Activated CD4-positive, alpha-beta T cell treated with anti-CD3 and anti-CD28 coated beads, Interleukin-2, amount 10 ng/mL, durations not matched to agents 24 days and 14 days (primary cell): ENCODE measurements around the gene SFRP4. TPM values are rescaled to one million over a fixed set of nuclear protein-coding genes. Genes with fewer than 3 reads are reported as not detected.

Source experiments
- DNase-seq: peaks from one replicate; pipeline ENCODE4 v3.0.0; 2022
- H3K27ac Mint-ChIP-seq: one replicate; pipeline ENCODE4 v1.8.0; 2022; ENCODE audit warnings: mild to moderate bottlenecking, mixed read lengths
- H3K27me3 Mint-ChIP-seq: one replicate; pipeline ENCODE4 v1.8.0; 2022; ENCODE audit warnings: mixed read lengths
- H3K36me3 Mint-ChIP-seq: one replicate; pipeline ENCODE4 v1.8.0; 2022; ENCODE audit warnings: low read depth, mild to moderate bottlenecking, mixed read lengths
- H3K4me1 Mint-ChIP-seq: one replicate; pipeline ENCODE4 v1.8.0; 2021; ENCODE audit warnings: mixed read lengths
- H3K4me3 Mint-ChIP-seq: one replicate; pipeline ENCODE4 v1.8.0; 2022; ENCODE audit warnings: mild to moderate bottlenecking, moderate library complexity, mixed read lengths
- H3K9me3 Mint-ChIP-seq: one replicate; pipeline ENCODE4 v1.8.0; 2021; ENCODE audit warnings: mixed read lengths
- intact Hi-C: fragments of 100-400 bp; cut with micrococcal nuclease; formaldehyde crosslinking; loops from one replicate; pipeline ENCODE4 v1.15.1; 2023
- total RNA-seq: library from RNA; stranded (reverse); gene quantifications from 2 replicates; pipeline ENCODE4 v1.2.3, GENCODE V29; 2022

Gene SFRP4
- total RNA-seq, 1 donor from 2014 or later: not detected

DNA sequence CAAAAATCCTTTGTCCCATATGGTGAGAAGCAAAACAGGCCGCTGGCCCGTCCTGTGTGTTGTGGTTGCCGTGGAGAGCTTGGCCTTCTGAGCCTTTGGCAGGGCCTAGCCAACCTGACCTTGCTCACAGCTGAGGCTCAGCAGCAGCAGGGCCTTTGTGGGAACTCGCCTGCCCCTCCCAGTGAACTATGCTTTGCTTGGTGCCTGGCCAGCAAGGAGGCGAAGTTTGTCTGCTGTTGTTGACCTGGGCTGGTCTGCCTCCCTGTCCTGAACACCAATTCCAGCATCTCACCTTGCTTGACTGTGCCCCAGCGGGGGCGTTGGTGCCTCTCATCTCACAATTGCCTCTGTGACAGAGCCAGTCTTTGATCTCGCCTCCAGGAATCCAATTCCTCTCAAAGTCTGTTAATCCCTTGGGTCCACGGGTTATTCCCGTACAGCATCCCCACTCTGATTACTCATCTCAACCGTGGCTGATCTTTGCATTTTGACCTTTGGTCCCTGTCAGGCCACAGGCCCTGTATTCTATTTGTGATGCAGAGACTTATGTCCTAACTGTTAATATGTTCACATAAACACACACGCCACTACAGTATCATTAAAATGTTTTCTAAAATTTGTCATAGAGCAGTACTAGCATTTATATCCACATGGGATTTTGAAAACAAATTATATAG, 26.5 kb upstream of the SFRP4 start:
- H3K27ac Mint-ChIP-seq: no peak overlapping the region
- no peak overlapping the region for H3K4me3 Mint-ChIP-seq
- no peaks in the 10 kb centered on the region for H3K27me3 Mint-ChIP-seq
- H3K9me3 Mint-ChIP-seq: no peaks in the 10 kb centered on the region
- intact Hi-C loops: no loop called here
- H3K4me1 Mint-ChIP-seq: no peaks in the 10 kb centered on the region
- H3K36me3 Mint-ChIP-seq: no peaks in the 10 kb centered on the region
- no peak for DNase-seq

DNA sequence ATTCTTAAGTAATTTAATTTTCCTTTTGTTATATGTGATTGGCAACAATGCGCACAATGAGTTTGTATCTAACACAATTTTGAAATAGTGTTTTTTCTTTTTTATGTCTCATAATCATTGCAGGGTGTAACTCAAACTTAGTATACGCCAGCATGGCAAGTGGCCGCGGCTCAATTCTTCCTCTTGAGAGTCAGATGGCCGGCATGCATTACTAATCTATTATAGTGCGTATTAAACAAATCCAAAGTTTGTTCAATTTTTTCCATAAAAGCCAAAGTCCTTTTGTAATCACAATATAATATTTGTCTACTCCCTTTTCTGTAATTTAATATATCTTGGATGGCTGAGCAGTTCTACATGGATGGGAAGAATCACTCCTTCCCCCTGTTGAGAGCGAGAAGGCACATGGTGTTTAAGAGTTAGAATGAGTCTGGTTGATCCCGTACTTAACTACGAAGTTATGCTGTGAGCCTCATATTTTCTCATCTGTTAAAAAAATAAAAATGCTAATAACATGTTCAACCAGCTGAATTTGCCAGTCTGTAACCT, 16.5 kb upstream of the SFRP4 start:
- Mint-ChIP-seq H3K4me1 (no peaks in the 10 kb centered on the region), H3K9me3 (no peaks in the 10 kb centered on the region), H3K27ac (no peak overlapping the region)

GRCh38 chr7:37932543-37932942, 15.9 kb upstream of the SFRP4 start:
- Mint-ChIP-seq H3K4me3 (no peak overlapping the region), H3K27me3 (peaks cover 4% of the 10 kb centered on the region), H3K4me1 (no peaks in the 10 kb centered on the region), H3K9me3 (no peaks in the 10 kb centered on the region), H3K27ac (no peak overlapping the region), H3K36me3 (no peaks in the 10 kb centered on the region)
- intact Hi-C loops: no loop called here
- DNase-seq: no peak

More for the DNA sequence above, 16.5 kb upstream of the SFRP4 start:
- DNase-seq: no peak
- Mint-ChIP-seq H3K36me3 (no peaks in the 10 kb centered on the region), H3K27me3 (peaks cover 4% of the 10 kb centered on the region), H3K4me3 (no peak overlapping the region)
- intact Hi-C loops: no loop called here

- Mint-ChIP-seq H3K27ac (no peak overlapping the region), H3K27me3 (no peaks in the 10 kb centered on the region), H3K9me3 (no peaks in the 10 kb centered on the region), H3K4me3 (no peak overlapping the region), H3K36me3 (no peaks in the 10 kb centered on the region), H3K4me1 (no peaks in the 10 kb centered on the region)
- no peak for DNase-seq
- intact Hi-C loops: no loop called here
These were observed 13.8 kb upstream of the SFRP4 start for GRCh38 chr7:37930226-37930948.

GRCh38 chr7:37928878-37929277, 12.3 kb upstream of the SFRP4 start:
- H3K27ac Mint-ChIP-seq: no peak overlapping the region
- no peak for DNase-seq
- intact Hi-C loops: no loop called here

DNA sequence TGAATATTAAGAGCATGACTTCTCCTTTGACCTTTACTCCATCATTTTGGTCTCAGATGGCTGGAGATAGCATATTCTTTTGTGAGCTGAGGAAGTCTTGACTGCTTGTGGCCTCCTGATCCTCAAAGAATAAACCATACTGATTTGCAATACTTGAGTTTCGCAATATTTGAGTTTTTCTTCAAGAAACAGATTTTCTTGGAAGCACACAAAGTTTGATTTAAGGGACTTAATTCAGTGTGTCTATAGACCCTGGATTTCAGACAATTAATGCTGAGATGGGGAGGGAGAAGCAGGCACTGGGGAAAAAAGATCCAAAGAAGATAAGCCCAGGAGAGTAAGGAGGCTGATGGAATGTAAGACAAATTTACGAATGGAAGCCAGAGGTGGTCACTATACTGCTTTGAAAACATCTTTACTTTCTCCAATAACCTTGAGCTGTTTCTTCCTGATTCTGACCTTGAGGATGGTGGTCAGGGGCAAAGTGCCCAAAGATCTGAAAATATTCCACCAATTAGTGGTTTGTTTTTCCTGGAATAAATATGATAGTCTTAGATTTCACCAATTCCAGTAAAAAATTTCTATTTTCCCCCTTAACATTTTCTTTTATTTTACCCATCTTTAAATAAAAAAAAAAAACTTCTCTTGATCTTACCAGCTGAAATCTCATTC, 11.3 kb upstream of the SFRP4 start:
- no peak for DNase-seq
- Mint-ChIP-seq H3K27ac (no peak overlapping the region), H3K4me1 (no peaks in the 10 kb centered on the region), H3K9me3 (no peaks in the 10 kb centered on the region), H3K36me3 (no peaks in the 10 kb centered on the region), H3K27me3 (peaks cover 2% of the 10 kb centered on the region), H3K4me3 (no peak overlapping the region)
- intact Hi-C loops: no loop called here

More at GRCh38 chr7:37928878-37929277, 12.3 kb upstream of the SFRP4 start:
- H3K4me3 Mint-ChIP-seq: no peak overlapping the region
- no peaks in the 10 kb centered on the region for H3K9me3 Mint-ChIP-seq
- H3K4me1 Mint-ChIP-seq: no peaks in the 10 kb centered on the region
- no peaks in the 10 kb centered on the region for H3K27me3 Mint-ChIP-seq
- no peaks in the 10 kb centered on the region for H3K36me3 Mint-ChIP-seq

DNA sequence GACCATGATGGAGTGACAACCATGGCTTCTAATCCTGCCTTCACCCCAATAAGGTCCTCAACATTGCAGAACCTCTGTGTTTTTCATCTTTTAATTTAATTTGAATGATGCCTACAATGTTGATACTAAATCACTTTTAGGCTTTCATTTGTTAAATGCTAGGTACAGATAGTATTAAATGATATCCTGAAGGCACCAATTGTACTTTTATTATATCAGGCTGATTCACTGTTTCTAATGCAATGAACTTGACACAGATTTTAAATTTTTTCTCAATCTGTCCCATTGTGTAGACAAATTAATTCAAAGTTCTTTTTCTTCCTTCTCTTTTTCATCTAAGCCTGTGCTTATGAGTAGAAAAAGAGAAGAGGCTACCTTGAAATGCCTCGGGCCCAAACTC, 9.0 kb upstream of the SFRP4 start:
- Mint-ChIP-seq H3K4me1 (peaks cover 2% of the 10 kb centered on the region), H3K27ac (no peak overlapping the region), H3K27me3 (peaks cover 15% of the 10 kb centered on the region), H3K9me3 (no peaks in the 10 kb centered on the region), H3K36me3 (no peaks in the 10 kb centered on the region), H3K4me3 (no peak overlapping the region)
- intact Hi-C loops: no loop called here
- no peak for DNase-seq

- H3K27ac Mint-ChIP-seq: no peak overlapping the region
- H3K36me3 Mint-ChIP-seq: no peaks in the 10 kb centered on the region
- no peak for DNase-seq
- intact Hi-C loops: no loop called here
- peaks cover 25% of the 10 kb centered on the region for H3K27me3 Mint-ChIP-seq
- no peak overlapping the region for H3K4me3 Mint-ChIP-seq
- H3K9me3 Mint-ChIP-seq: no peaks in the 10 kb centered on the region
- peaks cover 5% of the 10 kb centered on the region for H3K4me1 Mint-ChIP-seq
These were observed 7.9 kb upstream of the SFRP4 start for GRCh38 chr7:37924491-37925041.

DNA sequence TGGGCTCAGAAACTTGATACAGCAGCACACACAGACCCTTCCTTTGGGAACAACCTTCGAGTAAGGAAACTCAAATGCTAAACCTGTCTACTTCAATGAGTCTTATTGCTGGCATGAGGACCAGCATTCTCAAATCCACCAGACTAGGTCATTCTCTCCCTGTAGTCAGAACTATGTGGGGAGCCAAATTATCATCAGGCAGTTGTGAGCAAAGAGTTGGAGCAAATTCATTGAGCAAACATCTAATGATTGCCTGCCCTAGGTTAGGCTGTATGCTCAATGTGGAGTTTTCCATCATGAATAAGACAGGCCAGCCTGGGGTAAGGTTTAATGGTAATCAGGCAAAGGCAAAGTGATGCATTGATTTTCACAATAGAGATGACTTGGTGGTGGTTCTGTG, 7.4 kb upstream of the SFRP4 start:
- peaks cover 31% of the 10 kb centered on the region for H3K27me3 Mint-ChIP-seq
- no peaks in the 10 kb centered on the region for H3K9me3 Mint-ChIP-seq
- intact Hi-C loops: no loop called here
- no peak overlapping the region for H3K27ac Mint-ChIP-seq
- no peak overlapping the region for H3K4me3 Mint-ChIP-seq
- no peaks in the 10 kb centered on the region for H3K36me3 Mint-ChIP-seq
- H3K4me1 Mint-ChIP-seq: peaks cover 5% of the 10 kb centered on the region
- DNase-seq: no peak

DNA sequence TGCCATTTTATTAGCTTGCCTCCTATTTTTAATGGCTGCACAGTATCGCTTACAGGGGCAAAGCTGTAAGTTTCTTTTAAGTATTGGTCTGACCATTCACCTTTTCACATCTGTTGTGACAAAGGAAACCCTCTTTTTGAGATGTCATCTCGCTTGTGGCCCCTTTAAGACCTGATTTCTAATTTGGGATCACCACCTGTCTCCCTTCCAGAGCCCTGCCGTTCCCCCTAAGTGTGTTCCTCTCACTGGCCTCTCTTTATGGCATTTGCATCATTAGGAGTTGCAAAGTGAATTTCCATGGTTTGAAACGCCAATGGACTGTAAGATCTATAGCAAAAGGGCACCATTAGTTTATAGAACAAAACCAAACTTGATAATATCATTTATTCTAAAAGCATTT, 5.3 kb upstream of the SFRP4 start:
- Mint-ChIP-seq H3K27me3 (peaks cover 50% of the 10 kb centered on the region), H3K9me3 (no peaks in the 10 kb centered on the region), H3K27ac (no peak overlapping the region), H3K4me3 (no peak overlapping the region), H3K36me3 (no peaks in the 10 kb centered on the region), H3K4me1 (peaks cover 9% of the 10 kb centered on the region)
- intact Hi-C loops: no loop called here
- DNase-seq: no peak

DNA sequence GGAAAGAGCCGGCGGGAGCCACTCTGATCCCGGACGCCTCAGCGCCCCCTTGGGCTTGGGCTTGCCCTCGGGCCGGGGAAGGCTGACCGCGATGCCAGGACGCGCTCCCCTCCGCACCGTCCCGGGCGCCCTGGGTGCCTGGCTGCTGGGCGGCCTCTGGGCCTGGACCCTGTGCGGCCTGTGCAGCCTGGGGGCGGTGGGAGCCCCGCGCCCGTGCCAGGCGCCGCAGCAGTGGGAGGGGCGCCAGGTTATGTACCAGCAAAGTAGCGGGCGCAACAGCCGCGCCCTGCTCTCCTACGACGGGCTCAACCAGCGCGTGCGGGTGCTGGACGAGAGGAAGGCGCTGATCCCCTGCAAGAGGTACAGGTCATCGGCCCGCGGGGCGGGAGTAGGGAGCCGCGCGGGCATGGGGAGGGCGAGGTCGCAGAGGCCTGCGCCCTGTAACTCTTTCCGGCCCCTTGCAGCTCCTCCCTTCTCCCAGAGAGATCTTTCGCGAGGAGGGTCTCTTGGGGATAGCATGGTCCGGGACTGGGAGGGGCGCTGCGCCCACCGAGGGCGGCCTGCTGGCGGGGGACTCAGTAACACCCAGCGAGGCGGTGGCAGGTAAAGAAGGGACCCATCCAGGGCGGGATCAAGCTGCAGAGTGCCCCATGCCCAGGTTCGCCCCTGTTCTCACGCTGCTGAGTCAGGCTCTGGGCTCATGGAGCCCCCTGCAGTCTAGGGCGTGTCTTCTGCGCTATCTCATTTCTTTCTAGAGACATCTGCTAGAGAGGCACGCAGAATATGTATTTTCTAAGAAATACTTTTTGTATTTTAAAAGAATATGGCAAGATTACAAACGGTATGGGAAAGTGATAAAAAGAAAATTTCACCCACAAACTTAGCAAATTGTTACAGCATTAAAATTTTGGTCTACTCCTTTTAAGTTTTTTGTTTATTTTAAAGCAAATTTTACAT, 4.5 kb upstream of the SFRP4 start:
- peaks cover 9% of the 10 kb centered on the region for H3K4me1 Mint-ChIP-seq
- peak overlapping the region; percentile 65 for H3K4me3 Mint-ChIP-seq
- intact Hi-C loops: no loop called here
- no peaks in the 10 kb centered on the region for H3K36me3 Mint-ChIP-seq
- no peaks in the 10 kb centered on the region for H3K9me3 Mint-ChIP-seq
- H3K27me3 Mint-ChIP-seq: peaks cover 55% of the 10 kb centered on the region
- no peak for DNase-seq
- H3K27ac Mint-ChIP-seq: no peak overlapping the region

DNA sequence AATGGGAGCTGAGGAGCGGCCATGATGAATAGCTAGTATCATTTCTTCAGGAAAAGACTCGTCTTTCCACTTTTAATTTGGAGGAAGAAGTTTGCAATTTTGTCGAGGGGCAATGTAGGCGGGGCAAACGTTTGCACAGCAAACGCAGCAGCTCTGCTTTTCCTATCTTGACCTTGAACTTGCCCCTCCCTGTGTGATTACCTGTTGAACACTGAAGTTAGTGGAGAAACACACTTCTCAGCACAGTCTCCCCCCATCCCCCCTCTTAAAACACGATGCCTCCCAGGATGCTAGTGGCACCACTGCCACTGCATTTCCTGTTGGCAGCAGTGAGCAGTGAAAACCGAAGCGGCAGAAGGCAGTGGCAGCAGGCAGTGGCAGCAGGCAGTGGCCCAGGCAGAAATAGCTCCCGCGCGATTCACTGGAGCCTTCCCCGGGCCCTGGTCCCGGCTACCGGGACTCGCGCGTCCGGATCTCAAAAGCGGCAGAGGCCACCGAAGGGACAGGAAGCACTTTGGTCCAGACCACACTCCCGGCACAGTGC, 3.8 kb upstream of the SFRP4 start, which contains the start of gene EPDR1:
TSS of gene EPDR1 (plus strand) at position 336 of the 544 bp plus-strand sequence. CDS start 300 bp downstream, outside the sequence.
- peak; percentile 57 for DNase-seq
- no peaks in the 10 kb centered on the region for H3K9me3 Mint-ChIP-seq
- intact Hi-C loops: no loop called here
- H3K27me3 Mint-ChIP-seq: peaks cover 58% of the 10 kb centered on the region
- peaks cover 9% of the 10 kb centered on the region for H3K4me1 Mint-ChIP-seq
- H3K36me3 Mint-ChIP-seq: no peaks in the 10 kb centered on the region
- peak within 1 kb of the TSS; percentile 65 for H3K4me3 Mint-ChIP-seq
- no peak within 1 kb of the TSS for H3K27ac Mint-ChIP-seq

GRCh38 chr7:37918526-37918925, 1.9 kb upstream of the SFRP4 start:
- no peak for DNase-seq
- no peak overlapping the region for H3K4me3 Mint-ChIP-seq
- peaks cover 64% of the 10 kb centered on the region for H3K27me3 Mint-ChIP-seq
- H3K4me1 Mint-ChIP-seq: peaks cover 9% of the 10 kb centered on the region
- intact Hi-C loops: no loop called here
- no peaks in the 10 kb centered on the region for H3K9me3 Mint-ChIP-seq
- no peak overlapping the region for H3K27ac Mint-ChIP-seq
- H3K36me3 Mint-ChIP-seq: no peaks in the 10 kb centered on the region
